H1 (cell line): ENCODE data around the gene PSMD3.

Source experiments
- HDAC6 ChIP-seq: IDR thresholded peaks from one replicate; pipeline ENCODE4 v1.7.1; 2012; ENCODE audit warnings: low read depth, mild to moderate bottlenecking, inconsistent platforms, low read length, moderate library complexity
- TAF7 ChIP-seq: optimal IDR thresholded peaks from 2 replicates; pipeline ENCODE3; 2011; ENCODE audit warnings: low read depth, mild to moderate bottlenecking, inconsistent platforms, low read length, moderate library complexity, borderline replicate concordance
- ZNF274 ChIP-seq: IDR thresholded peaks from 2 replicates; pipeline ENCODE4 v1.7.0; 2012; ENCODE audit warnings: low read length, borderline replicate concordance; ENCODE audit errors: extremely low read depth

- TF ChIP-seq TAF7 (no peak), ZNF274 (no peak), HDAC6 (no peak)
Observed at GRCh38 chr17:40021451-40021971, 40.9 kb downstream of the PSMD3 start.
